ENCODE data around the gene CELF2.

DNA sequence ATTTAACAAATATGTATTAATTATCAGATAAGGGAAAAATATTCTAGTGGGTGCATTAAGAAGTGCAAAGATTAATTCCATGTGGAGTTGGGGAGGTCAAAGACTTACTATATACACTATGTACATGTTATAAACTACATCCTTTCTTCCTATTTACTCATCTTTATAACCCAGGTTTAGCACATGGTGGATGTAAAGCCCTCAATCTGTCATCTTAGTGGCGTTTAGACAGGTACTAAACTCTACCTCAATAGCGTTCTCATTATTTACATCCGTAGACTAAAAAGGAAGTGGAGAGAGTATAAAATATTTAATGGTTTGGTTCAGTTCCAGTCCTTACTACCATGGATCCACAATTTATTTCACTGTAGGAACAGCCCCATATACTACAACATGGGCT is 14.8 kb upstream of the CELF2 start:
- TF ChIP-seq ZFX (IDR thresholded peaks at IDR 0.05) (no peak), CTCF (conservative IDR thresholded peaks at IDR 0.05) (no peak)
